Measurements from ENCODE around the gene XYLT1.

The XYLT1 gene

DNA sequence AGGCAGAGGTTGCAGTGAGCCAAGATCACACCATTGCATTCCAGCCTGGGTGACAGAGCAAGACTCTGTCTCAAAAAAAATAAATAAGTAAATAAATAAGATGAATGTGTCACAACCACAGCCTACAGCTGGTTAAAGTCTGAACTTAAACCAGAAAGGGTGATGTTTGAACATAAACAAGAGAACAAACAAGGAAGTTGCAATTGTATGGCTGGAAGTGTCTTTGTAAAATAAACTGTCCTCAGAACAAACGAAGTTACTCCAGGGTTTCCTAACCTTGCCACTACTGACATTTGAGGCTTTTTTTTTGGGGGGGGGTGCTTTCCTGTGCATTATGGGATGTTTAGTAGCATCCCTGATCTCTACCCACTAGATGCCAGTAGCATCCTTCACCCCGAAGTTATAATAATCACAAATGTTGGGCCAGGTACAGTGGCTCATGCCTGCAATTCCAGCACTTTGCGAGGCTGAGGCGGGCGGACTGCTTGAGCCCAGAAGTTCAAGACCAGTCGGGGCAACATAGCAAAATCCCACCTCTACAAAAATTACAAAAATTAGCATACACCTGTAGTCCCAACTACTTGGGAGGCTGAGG is 119.2 kb downstream of the XYLT1 start:
- H3K4me3 ChIP-seq (ENCODE audit: low read length) = no peak overlapping the region
- no peak for DNase-seq (ENCODE audit: low read depth)
- TF ChIP-seq, protein P1, sequence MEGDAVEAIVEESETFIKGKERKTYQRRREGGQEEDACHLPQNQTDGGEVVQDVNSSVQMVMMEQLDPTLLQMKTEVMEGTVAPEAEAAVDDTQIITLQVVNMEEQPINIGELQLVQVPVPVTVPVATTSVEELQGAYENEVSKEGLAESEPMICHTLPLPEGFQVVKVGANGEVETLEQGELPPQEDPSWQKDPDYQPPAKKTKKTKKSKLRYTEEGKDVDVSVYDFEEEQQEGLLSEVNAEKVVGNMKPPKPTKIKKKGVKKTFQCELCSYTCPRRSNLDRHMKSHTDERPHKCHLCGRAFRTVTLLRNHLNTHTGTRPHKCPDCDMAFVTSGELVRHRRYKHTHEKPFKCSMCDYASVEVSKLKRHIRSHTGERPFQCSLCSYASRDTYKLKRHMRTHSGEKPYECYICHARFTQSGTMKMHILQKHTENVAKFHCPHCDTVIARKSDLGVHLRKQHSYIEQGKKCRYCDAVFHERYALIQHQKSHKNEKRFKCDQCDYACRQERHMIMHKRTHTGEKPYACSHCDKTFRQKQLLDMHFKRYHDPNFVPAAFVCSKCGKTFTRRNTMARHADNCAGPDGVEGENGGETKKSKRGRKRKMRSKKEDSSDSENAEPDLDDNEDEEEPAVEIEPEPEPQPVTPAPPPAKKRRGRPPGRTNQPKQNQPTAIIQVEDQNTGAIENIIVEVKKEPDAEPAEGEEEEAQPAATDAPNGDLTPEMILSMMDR (IDR thresholded peaks at IDR 0.05; ENCODE audit: insufficient read depth, low read depth, low read length, missing control alignments) = no peak

DNA sequence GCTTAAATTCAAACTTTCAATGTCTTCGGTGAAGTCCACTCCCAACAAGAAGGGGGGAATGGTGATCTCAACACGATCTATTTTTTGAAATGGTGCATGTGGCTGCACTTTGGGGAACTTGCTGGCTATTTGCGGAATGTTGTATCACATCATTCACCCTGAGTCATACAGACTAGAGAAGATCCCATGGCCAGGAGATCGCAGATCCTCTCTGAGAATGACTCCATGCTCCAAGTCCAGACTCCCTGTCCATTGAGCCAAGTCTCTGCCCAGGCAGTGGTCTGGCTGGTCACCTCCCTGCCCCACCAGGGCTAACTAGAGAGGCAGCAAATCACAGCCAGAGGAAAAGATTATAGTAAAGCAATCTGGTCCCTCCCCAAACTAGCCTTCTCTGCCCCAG is 120.6 kb downstream of the XYLT1 start:
- TF ChIP-seq, protein P1 (IDR thresholded peaks at IDR 0.05; ENCODE audit: insufficient read depth, low read depth, low read length, missing control alignments) = no peak
- DNase-seq (ENCODE audit: low read depth) = no peak
- H3K4me3 ChIP-seq (ENCODE audit: low read length) = no peak overlapping the region

DNA sequence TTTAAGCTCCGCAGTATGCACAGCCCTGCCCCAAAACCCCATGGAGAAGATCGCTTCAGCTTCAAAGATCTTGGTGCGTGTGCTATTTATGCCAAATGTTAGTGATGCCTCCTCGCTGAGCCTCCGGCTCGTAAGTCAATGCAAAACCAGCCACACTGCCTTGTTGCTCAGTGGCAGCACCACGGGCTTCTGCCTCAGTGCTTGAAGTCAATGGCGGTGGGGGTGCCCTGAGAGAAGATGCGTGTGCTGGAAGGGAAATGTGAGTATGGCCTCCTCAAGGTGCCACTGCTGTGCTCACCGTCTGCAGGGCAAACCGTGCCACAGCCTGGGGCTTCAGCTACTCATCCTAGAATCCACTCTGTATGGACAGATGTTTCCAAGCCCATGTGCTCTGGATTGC is 121.9 kb downstream of the XYLT1 start:
- TF ChIP-seq, protein P1 (IDR thresholded peaks at IDR 0.05; ENCODE audit: insufficient read depth, low read depth, low read length, missing control alignments) = no peak
- H3K4me3 ChIP-seq (ENCODE audit: low read length) = no peak overlapping the region
- DNase-seq (ENCODE audit: low read depth) = no peak

DNA sequence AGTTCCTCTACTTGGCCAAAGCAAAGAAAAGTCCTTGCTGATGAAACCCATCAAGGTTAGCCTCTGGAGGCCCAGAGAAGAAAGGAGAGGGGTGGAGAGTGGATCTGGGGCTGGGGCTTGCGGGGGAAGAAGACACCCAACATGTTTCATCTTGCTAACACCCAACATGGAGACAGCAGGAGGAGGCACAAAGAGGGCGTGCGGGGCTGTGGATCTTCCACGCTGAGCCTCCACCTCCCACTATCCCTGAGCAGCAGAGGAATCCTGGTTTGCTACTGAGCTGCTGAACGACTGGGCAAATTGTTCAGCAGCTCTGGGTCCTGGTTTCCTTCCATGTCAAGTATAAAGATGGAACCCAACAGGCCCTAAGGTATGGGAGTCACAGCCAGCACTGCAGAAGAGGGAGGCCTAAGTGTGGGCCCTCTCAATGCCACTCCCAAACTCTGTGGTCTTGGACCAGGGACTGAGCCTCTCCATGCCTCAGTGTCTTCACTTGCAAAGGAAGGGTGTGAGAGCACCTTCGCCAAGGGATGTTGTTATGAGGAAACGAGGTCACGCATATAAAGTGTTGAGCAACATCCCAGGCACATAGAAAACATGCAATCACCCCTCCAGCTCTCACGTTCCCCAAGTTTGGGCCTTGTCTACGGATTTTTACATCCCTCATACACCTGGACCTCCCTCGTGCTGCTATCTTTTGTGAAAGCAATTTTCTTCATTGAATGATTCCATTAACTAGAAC is 122.5 kb downstream of the XYLT1 start:
- TF ChIP-seq, protein P1 (IDR thresholded peaks at IDR 0.05; ENCODE audit: insufficient read depth, low read depth, low read length, missing control alignments) = no peak
- DNase-seq (ENCODE audit: low read depth) = no peak
- no peak overlapping the region for H3K4me3 ChIP-seq (ENCODE audit: low read length)

DNA sequence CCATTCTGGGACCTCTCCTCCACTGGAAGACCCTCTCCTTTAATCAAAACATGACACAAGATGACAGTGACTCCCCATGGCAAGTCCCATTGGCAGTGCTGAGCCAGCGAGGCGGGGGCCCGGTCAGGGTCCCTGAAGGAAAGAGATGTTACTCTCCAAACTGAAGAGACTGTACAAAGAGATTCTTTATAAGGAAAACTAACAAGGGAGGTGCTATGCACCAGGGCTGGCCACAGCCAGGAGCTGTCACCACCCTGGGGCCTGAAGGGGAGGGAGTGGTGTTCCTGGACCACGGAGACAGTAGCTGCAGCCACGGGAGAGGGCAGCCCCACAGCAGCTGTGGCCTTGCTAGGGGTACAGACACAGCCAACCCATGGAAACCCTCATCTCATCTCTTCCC is 123.1 kb downstream of the XYLT1 start:
- no peak for DNase-seq (ENCODE audit: low read depth)
- TF ChIP-seq, protein P1 (IDR thresholded peaks at IDR 0.05; ENCODE audit: insufficient read depth, low read depth, low read length, missing control alignments) = no peak
- H3K4me3 ChIP-seq (ENCODE audit: low read length) = no peak overlapping the region

DNA sequence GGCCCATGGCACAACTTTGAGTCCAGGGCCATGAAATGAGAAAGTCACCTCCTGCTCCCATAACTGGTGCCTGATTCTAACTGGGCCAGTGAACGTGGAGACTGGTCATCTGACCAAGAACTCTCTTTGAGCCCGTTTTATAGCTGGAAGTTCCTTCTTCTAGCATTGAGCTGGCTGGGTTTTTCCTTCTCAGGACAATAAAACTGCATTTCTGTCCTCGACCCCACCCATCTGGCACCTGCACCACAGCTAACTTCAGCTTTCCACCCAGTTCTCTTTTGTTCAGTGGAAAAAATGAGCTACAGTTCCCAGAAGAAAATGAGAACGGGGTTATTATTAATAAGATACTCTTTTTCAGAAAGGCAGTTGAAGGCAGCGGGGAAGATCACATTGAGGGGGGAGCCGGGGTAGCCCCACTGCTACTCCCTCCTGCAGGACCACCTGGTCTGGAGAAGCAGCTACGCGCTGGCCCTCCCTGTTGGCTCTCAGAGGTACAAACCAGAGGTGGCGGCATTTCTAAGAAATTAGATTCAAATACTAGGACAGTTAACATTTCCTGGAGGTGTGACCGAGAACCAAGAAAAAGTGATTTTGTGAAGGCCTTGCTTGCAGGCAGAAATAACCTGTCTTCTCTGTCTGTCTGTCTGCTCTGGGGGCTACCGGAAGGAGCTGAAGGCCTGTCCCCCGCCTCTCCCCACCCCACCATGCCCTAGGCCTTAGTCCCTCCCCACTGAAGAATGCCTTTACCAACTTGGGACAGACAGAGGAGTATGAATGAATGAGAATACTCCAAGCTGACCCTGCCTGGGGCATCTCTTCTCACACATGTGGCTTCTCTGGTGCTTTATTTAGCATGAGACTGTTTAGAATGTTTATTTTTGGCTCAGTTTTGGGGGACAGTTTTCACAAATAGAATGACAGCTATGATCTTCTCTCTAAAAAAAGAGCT is 123.9 kb downstream of the XYLT1 start:
- TF ChIP-seq, protein P1 (IDR thresholded peaks at IDR 0.05; ENCODE audit: insufficient read depth, low read depth, low read length, missing control alignments) = no peak
- H3K4me3 ChIP-seq (ENCODE audit: low read length) = no peak overlapping the region
- no peak for DNase-seq (ENCODE audit: low read depth)
